ENCODE data around the gene UBE2V1. TPM values are rescaled to one million over a fixed set of nuclear protein-coding genes. Genes with fewer than 3 reads are reported as not detected.

The UBE2V1 gene
- polyA plus RNA-seq, 1 experiment: 171 TPM

DNA sequence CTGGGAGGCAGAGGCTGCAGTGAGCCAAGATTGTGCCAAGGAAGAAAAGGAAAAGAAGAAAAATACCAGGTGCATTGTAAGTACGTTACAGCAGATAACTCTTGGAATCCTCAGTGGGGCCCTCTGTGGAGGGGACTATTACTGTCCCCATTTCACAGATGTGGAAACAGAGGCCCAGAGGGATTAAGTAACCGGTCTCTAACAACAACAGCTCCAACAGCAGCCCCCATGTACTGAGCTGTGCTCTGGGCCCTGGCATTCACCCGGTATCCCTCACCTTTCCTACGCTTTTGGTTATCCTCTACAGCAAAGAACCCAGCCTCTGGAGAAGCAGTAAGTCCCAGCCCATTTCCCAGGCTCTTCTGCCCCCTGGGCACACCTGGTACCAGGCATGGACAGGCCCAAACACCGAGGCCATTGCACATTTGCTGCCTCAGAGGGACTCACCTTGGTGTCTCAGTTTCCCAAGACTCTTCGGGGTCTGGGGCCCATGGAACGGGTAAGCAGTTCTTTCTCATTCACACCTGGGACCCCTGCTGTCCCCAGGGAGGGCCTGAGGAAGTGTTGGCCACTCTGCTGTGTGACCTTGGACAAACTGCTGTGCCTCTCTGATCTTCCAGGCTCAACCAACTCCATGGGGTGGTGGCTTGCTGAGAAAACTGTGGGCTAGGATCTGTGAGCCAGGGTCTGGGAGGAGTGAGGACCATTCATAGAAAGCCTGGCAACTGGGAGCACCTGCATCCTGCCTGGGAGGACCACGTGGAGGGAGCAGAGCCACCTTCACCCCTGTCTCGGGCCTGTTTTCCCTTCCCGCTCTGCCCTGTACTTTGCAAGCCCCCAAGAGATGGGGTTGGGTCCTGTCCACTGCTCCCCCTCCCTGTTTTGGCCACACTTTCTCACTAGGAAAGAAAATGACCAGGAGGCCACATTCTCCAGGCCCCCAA is 70.3 kb downstream of the UBE2V1 start:
- POLR2A ChIA-PET: no interaction called here
- DNase-seq (ENCODE audit: low read depth, low spot score): no peak
- no peak overlapping the region for H3K4me3 ChIP-seq (ENCODE audit: low read depth, low read length)
- no peaks in the 10 kb centered on the region for H3K27me3 ChIP-seq (ENCODE audit: control insufficient read depth, insufficient read depth, low read length)
- H3K9me3 ChIP-seq (ENCODE audit: control insufficient read depth, insufficient read depth, low read length): no peaks in the 10 kb centered on the region; the same call in 1 of the 2 replicates
- no peak overlapping the region for H3K27ac ChIP-seq (ENCODE audit: low read depth, low read length)
- TF ChIP-seq, protein P1, sequence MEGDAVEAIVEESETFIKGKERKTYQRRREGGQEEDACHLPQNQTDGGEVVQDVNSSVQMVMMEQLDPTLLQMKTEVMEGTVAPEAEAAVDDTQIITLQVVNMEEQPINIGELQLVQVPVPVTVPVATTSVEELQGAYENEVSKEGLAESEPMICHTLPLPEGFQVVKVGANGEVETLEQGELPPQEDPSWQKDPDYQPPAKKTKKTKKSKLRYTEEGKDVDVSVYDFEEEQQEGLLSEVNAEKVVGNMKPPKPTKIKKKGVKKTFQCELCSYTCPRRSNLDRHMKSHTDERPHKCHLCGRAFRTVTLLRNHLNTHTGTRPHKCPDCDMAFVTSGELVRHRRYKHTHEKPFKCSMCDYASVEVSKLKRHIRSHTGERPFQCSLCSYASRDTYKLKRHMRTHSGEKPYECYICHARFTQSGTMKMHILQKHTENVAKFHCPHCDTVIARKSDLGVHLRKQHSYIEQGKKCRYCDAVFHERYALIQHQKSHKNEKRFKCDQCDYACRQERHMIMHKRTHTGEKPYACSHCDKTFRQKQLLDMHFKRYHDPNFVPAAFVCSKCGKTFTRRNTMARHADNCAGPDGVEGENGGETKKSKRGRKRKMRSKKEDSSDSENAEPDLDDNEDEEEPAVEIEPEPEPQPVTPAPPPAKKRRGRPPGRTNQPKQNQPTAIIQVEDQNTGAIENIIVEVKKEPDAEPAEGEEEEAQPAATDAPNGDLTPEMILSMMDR (IDR thresholded peaks at IDR 0.05; ENCODE audit: low read depth, low read length): no peak
- CTCF ChIA-PET: interaction anchor here (0.6 kb wide), 1 partner anchor 34 kb away, joined by 3 read pairs; no protein-coding TSS in a partner anchor

DNA sequence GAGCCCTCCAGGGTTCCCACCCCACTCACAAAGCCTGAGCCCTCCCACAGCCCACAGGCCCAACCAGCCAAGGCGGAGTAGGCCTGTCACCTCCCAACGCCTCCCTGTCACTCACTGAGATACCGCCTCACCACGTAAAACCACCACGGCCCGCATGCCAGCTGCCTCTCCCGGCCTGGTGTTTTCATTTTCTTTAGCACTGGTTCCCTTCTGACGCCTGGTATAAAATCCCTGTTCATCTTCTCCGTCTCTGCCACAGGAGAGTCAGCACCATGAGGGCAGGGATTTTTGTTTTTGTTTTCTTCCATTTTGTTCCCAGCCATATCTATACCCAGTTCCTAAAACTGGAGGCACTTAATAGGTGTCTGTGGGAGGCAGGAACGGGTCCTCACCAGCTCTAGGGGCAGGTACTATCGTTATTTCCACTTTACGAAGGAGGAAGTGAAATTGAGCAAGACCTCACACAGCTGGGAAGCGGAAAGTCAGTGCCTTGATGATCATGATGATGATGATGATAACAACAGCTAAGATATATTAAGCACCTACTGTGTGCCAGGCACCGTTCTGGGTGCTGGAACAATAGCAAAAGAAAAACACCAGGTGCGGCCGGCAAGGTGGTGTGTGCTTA is 71.6 kb downstream of the UBE2V1 start:
- Histone ChIP-seq H3K27ac (ENCODE audit: low read depth, low read length) (no peak overlapping the region), H3K9me3 (ENCODE audit: control insufficient read depth, insufficient read depth, low read length) (no peaks in the 10 kb centered on the region; the same call in 1 of the 2 replicates), H3K4me3 (ENCODE audit: low read depth, low read length) (no peak overlapping the region), H3K27me3 (ENCODE audit: control insufficient read depth, insufficient read depth, low read length) (no peaks in the 10 kb centered on the region)
- TF ChIP-seq, protein P1 (IDR thresholded peaks at IDR 0.05; ENCODE audit: low read depth, low read length): no peak
- ChIA-PET POLR2A (no interaction called here), CTCF (interaction anchor here (0.9 kb wide), 1 partner anchor 30 kb away, joined by 4 read pairs; no protein-coding TSS in a partner anchor)
- no peak for DNase-seq (ENCODE audit: low read depth, low spot score)

DNA sequence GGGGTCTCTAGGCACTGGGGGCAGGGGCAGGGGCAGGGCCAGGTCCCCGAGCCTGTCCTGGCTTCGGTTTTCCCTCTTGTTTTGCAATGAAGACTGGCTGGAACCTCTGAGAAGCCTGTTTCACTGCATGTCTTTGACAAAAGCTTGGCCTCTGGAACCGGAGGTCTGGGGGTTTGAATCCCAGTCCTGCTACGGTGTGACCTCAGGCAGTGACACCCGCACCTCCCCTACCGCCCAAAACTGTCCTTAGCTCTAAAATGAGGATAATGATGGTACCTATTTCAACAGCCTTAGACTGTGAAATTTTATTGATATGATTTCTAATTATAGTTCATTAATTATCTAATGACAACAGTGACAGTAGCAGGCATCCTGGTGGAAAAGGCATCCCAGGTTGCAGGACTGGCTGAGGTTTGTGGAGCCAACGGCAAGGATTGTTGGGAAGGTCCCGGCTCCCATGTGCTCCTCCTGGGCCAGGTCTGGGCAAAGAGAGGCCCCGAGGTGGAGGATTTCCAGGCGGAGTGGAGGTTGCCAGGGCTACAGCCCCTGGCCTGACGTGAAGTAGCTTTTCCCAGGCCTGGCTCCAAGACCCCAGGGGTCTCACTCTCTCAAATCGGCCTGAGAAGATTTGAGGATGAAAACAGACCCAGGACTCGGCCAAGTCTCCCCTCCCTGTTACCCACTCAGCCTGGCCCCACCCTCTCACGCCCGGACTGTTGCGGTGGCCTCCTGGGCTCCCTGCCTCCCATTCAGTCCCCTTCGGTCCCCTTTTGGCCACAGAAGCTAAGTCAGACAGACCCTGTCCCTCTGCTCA is 72.3 kb downstream of the UBE2V1 start:
- ChIA-PET CTCF (interaction anchor here (0.9 kb wide), 1 partner anchor 31 kb away, joined by 4 read pairs; no protein-coding TSS in a partner anchor), POLR2A (no interaction called here)
- Histone ChIP-seq H3K27me3 (ENCODE audit: control insufficient read depth, insufficient read depth, low read length) (no peaks in the 10 kb centered on the region), H3K9me3 (ENCODE audit: control insufficient read depth, insufficient read depth, low read length) (no peaks in the 10 kb centered on the region; the same call in 1 of the 2 replicates), H3K27ac (ENCODE audit: low read depth, low read length) (no peak overlapping the region), H3K4me3 (ENCODE audit: low read depth, low read length) (no peak overlapping the region)
- TF ChIP-seq, protein P1 (IDR thresholded peaks at IDR 0.05; ENCODE audit: low read depth, low read length): no peak
- DNase-seq (ENCODE audit: low read depth, low spot score): no peak

DNA sequence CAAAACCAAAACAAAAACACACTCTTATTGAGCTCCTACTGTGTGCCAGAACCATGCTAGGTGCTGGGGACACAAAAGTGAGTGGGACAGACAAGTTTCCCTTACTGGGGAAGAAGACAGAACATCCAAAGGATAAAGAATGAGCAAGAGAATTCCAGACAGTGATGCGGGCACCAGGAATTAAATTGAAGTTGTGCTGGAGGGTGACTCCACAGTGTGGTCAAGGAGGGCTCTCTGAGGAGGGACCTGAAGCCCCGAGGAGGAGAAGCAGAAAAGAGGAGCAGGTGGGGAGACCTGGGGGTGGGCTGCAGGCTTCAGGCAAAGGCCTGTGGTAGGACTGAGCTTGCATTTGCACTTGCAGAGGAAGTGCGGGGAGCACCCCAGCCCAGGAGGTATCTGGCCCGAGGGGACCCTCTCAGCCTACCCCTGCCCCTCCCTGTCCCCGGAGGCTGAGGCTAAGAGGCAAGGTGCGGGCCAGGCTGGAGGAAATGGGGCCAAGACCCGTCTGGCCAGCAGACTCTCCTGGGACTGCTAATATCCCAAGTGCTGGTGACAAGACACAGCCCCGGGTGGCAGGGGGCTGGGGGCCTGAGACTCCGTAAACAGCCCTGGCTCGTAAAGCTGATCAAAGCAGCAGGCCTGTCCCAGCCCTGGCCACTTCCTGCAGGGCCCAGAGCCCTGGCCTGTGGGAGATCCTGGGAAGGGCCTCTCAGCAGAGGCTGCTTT is 73.1 kb downstream of the UBE2V1 start:
- ChIA-PET POLR2A (no interaction called here), CTCF (no interaction called here)
- DNase-seq (ENCODE audit: low read depth, low spot score): no peak
- no peak overlapping the region for H3K4me3 ChIP-seq (ENCODE audit: low read depth, low read length)
- TF ChIP-seq, protein P1 (IDR thresholded peaks at IDR 0.05; ENCODE audit: low read depth, low read length): no peak
- no peak overlapping the region for H3K27ac ChIP-seq (ENCODE audit: low read depth, low read length)
- H3K27me3 ChIP-seq (ENCODE audit: control insufficient read depth, insufficient read depth, low read length): no peaks in the 10 kb centered on the region
- no peaks in the 10 kb centered on the region; the same call in 1 of the 2 replicates for H3K9me3 ChIP-seq (ENCODE audit: control insufficient read depth, insufficient read depth, low read length)
